Left hindlimb (tissue), 1 donor: Measurements from ENCODE around the gene CCNK.

Source experiments
- DNase-seq: peaks from one replicate; pipeline ENCODE4 v3.0.0-alpha.2; 2018

CCNK gene

DNA sequence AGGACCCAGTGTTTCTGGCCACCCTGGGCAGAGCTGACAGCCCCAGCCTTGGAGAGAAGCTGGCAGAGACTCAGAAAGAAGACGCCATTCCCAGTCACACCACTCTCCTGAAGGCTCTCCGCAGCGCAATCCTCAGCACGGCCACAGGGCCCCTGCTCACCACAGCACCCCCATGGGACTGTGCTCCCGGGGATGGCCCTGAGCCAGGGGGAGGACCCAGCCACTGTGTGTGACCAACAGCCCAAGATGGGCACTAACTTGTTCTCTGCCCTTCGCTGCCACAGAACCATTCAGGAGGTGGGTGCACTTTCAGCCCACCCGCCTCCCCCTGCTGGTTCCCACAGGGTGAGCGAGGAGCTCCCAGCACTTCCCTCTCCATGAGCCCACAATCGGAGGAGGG lies 57.1 kb downstream of the CCNK start:
- DNase-seq = peak; percentile 68

DNA sequence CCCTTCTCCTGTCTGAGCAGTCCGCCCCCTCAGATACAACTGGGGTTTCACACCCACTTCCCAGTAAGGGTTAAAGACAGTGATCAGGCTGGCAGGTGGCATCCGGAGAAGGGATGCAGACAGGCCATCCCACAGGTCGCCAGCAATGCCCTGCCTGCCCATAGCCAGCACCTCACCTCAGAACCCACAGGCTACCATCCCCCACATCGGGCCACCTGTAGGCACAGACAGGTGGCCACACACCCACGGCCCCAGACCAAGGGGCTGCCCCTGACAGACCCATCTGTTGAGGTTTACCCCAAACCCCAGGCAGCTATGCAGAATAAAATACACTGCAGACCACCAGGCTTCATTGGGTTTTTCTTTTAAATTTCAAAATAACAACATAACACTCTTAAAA lies 57.5 kb downstream of the CCNK start:
- DNase-seq = no peak

- no peak for DNase-seq
Observed at GRCh38 chr14:99539491-99539890, 58.3 kb downstream of the CCNK start.

- DNase-seq = no peak
Observed at GRCh38 chr14:99540196-99541032, 59.2 kb downstream of the CCNK start.

GRCh38 chr14:99541211-99541610 lies 60.0 kb downstream of the CCNK start:
- no peak for DNase-seq

DNA sequence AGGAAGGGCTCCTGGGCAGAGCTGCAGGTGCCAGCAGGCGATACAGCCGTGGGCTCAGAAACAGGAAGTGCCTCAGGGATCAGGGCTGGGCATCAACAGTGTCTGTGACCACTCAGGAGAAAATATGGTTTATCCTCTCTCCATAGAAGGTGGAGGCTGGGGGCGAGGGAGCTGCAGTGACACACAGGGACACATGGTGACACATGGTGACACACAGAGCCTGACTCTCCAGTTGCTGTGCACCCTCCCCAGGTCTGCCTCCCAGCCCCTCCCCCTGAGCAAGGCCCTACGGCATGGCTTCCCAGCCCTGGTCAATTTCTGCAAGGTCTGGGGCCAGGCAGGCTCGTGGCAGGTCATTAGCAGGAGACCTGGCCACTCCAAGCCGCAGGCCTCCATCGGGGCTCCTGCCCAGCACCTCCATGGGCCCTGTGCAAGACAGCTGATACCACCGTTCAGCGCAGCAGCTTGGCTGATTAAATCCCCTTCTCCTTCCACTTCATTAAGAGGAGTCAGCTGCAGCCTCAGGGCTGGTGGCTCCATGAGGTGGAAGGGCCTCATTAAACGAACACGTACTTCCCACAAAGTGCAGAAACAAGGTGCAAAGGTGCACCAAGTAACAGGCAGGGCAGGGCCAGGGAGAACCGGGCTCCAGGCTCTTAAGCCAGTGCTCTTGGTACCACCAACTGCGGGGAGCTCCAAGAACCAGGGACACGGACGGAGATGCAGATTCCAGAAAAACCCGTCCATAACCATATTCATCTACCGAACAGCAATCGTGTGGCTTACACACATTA lies 60.7 kb downstream of the CCNK start:
- DNase-seq = no peak

DNA sequence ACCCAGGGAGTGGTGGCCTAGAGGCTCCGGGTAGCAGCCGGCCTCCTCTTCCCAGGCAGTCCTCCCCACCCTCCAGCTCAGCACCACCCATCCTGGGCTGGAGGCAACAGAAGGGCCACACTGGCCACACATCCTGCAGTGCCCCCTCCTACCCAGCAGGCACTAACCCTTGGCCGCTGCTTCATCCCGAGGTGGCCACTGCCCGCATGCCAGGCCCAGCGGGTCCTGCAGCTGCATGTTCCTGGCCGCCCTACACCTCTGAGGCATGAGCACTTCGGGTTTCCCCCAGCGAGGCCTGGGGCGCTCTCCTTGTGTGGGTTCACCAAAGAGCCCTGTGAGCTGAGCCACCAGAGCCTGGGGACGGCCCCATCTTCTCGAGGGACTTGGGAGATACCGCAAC lies 61.4 kb downstream of the CCNK start:
- DNase-seq = no peak

- DNase-seq = no peak
Observed at GRCh38 chr14:99543370-99543769, 62.2 kb downstream of the CCNK start.

- no peak for DNase-seq
Observed at GRCh38 chr14:99543985-99544384, 62.8 kb downstream of the CCNK start.

DNA sequence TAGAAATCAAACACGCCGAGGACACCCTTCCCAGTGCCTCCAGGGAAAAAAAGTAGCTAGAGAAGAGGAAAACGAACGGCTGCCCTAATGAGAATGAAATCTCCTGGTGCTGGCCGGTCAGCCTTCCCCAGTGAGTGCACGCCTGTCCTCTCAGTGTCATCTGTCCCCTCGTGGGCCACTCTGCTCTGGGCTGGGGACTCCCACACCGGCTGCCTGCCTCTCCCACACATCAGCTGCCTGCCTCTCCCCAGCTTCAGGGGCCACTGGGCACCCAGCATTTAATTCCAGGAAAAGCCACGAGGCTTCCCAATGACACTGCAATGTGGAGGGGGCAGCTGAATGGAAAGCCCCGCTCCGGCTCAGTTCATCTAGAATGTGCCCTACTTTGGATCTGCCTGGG lies 63.8 kb downstream of the CCNK start:
- no peak for DNase-seq

- DNase-seq = no peak
Observed at GRCh38 chr14:99545586-99545985, 64.4 kb downstream of the CCNK start.

GRCh38 chr14:99546234-99546879 lies 65.1 kb downstream of the CCNK start:
- no peak for DNase-seq

DNA sequence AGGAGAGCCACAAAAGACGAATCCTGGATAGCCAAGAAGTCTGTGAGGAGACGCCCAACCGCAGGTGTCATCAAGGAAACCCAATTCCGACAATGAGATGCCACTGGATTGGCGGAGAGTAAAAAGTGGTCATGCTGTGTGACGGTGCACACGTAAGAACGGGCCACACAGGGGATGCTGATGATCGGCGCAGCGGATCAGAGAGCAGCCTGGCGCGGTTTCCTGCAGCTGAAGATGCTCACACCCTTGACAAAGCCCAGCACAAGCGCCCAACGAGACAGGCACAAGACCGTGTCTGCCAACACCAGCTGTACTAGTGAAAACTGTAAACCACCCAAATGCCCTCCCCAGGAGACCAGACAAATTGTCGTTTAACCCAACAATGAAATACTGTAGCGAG lies 67.0 kb downstream of the CCNK start:
- no peak for DNase-seq

DNA sequence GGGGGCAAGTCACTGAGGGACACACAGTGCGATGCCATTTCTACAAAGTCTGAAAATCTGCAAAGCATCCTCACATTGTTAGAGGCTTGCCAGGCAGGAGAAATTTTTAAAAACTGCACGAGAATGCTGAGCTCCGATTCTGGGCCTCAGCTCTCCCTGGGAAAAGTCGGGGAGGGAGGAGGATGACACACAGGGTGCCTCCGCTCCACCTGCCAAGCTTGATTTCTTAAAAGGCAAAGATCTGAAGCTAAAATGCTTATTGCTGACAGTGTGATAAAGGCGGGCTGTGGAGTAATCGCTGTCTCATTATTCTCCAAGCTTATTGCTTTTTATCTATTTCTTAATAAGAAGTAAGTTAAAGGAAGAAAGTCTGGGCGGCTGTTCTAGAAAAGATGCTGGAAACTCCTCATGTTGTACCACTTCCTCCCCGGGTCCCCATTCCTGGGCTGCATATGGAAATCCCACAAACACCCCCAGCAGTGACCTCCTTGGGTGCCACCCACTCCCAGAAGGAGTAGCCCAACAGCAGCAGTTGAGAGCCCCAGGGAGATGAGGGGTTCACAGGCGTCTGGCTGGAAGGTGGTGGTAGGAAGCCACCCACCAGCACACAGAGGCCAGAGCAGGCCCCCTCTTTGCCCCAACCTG lies 67.8 kb downstream of the CCNK start:
- no peak for DNase-seq

- no peak for DNase-seq
Observed at GRCh38 chr14:99549684-99550083, 68.5 kb downstream of the CCNK start.

GRCh38 chr14:99550387-99550992 lies 69.3 kb downstream of the CCNK start:
- DNase-seq = no peak

- no peak for DNase-seq
Observed at GRCh38 chr14:99551034-99551922, 70.1 kb downstream of the CCNK start.

- no peak for DNase-seq
Observed at GRCh38 chr14:99552021-99552553, 70.9 kb downstream of the CCNK start.

DNA sequence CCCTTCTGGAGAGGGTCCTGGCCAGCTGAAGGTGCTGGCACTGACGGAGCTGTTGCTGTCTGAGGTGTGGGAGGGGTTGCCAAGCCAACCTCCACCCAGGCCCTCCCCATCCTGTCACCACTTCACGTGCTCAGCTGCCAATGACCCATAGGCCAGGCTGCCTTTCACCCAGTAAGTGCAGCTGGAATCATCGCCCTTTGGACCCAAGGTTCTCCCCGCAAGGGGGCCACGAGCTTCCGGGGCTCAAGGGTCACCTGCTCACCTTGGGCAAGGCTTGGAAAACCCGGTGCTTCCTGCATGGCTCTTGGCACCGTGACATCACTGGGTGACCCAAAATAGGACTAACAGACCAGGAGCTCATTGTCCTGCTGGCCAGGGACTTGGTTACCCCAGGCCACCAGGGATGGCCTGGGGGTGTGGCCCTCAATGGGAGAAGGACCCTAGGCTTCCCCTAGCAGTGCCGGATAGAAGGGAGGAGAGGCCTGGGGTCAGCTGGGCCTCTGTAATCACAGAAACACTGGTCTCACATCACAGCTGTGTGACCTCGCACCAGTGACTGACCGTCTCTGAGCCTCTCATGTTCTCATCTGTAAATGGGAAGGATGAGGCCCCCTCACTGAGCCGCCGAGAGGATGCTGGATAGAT lies 71.5 kb downstream of the CCNK start:
- DNase-seq = no peak

- DNase-seq = no peak
Observed at GRCh38 chr14:99554184-99554583, 73.0 kb downstream of the CCNK start.
